ENCODE results near the gene KNCN. TPM values are rescaled to one million over a fixed set of nuclear protein-coding genes. Genes with fewer than 3 reads are reported as not detected.
A peak's percentile ranks its signal among the peaks of the same experiment; 100 is the strongest.

Gene KNCN
- total RNA-seq, 1 donor from 2014 or later, result not detected

- H3K36me3 Mint-ChIP-seq (ENCODE audit: low read depth), result no peaks in the 10 kb centered on the region
- no peak overlapping the region for H3K27ac Mint-ChIP-seq (ENCODE audit: unreplicated experiment)
- H3K27me3 Mint-ChIP-seq (ENCODE audit: low read depth), result peaks cover 63% of the 10 kb centered on the region
- TF ChIP-seq CTCF (IDR thresholded peaks at IDR 0.05), result peak; percentile 82
- H3K4me3 Mint-ChIP-seq (ENCODE audit: unreplicated experiment), result no peak overlapping the region
- H3K4me1 Mint-ChIP-seq (ENCODE audit: low read depth), result peaks cover 10% of the 10 kb centered on the region
- H3K9me3 Mint-ChIP-seq (ENCODE audit: low read depth), result no peaks in the 10 kb centered on the region
- peak; percentile 89 for DNase-seq (ENCODE audit: low spot score)
Observed at GRCh38 chr1:46547481-46548383, 3.7 kb downstream of the KNCN start.

GRCh38 chr1:46546210-46546609 lies 5.2 kb downstream of the KNCN start:
- Mint-ChIP-seq H3K36me3 (ENCODE audit: low read depth) (peaks cover 2% of the 10 kb centered on the region), H3K27me3 (ENCODE audit: low read depth) (peaks cover 61% of the 10 kb centered on the region), H3K4me3 (ENCODE audit: unreplicated experiment) (no peak overlapping the region), H3K27ac (ENCODE audit: unreplicated experiment) (no peak overlapping the region), H3K4me1 (ENCODE audit: low read depth) (peaks cover 10% of the 10 kb centered on the region), H3K9me3 (ENCODE audit: low read depth) (no peaks in the 10 kb centered on the region)
- no peak for DNase-seq (ENCODE audit: low spot score)
- no peak for TF ChIP-seq CTCF (IDR thresholded peaks at IDR 0.05)

- Mint-ChIP-seq H3K4me3 (ENCODE audit: unreplicated experiment) (no peak overlapping the region), H3K27ac (ENCODE audit: unreplicated experiment) (no peak overlapping the region), H3K9me3 (ENCODE audit: low read depth) (no peaks in the 10 kb centered on the region), H3K4me1 (ENCODE audit: low read depth) (peaks cover 10% of the 10 kb centered on the region), H3K36me3 (ENCODE audit: low read depth) (peaks cover 2% of the 10 kb centered on the region), H3K27me3 (ENCODE audit: low read depth) (peaks cover 62% of the 10 kb centered on the region)
- DNase-seq (ENCODE audit: low spot score), result no peak
- no peak for TF ChIP-seq CTCF (IDR thresholded peaks at IDR 0.05)
Observed at GRCh38 chr1:46545784-46546183, 5.7 kb downstream of the KNCN start.

GRCh38 chr1:46544561-46545240 lies 6.7 kb downstream of the KNCN start:
- peak; percentile 41 for DNase-seq (ENCODE audit: low spot score)
- Mint-ChIP-seq H3K36me3 (ENCODE audit: low read depth) (peaks cover 2% of the 10 kb centered on the region), H3K9me3 (ENCODE audit: low read depth) (no peaks in the 10 kb centered on the region), H3K27me3 (ENCODE audit: low read depth) (peaks cover 65% of the 10 kb centered on the region), H3K4me3 (ENCODE audit: unreplicated experiment) (peak overlapping the region; percentile 23), H3K27ac (ENCODE audit: unreplicated experiment) (no peak overlapping the region), H3K4me1 (ENCODE audit: low read depth) (peaks cover 8% of the 10 kb centered on the region)
- peak; percentile 18 for TF ChIP-seq CTCF (IDR thresholded peaks at IDR 0.05)

- Mint-ChIP-seq H3K9me3 (ENCODE audit: low read depth) (no peaks in the 10 kb centered on the region), H3K4me3 (ENCODE audit: unreplicated experiment) (peak overlapping the region; percentile 23), H3K4me1 (ENCODE audit: low read depth) (peaks cover 3% of the 10 kb centered on the region), H3K27ac (ENCODE audit: unreplicated experiment) (no peak overlapping the region), H3K27me3 (ENCODE audit: low read depth) (peaks cover 60% of the 10 kb centered on the region), H3K36me3 (ENCODE audit: low read depth) (peaks cover 2% of the 10 kb centered on the region)
- no peak for DNase-seq (ENCODE audit: low spot score)
- no peak for TF ChIP-seq CTCF (IDR thresholded peaks at IDR 0.05)
Observed at GRCh38 chr1:46543761-46544560, 7.5 kb downstream of the KNCN start.

All from chondrocyte (in vitro differentiated cells).